Mesendoderm (in vitro differentiated cells): ENCODE data around the gene CSNK1D.

Experiments used
- DNase-seq: peaks from one replicate; pipeline ENCODE4 v3.0.0; 2013
- H2AK5ac ChIP-seq: 2 replicates; pipeline ENCODE4 v1.6.1; 2013; ENCODE audit warnings: low read length, inconsistent platforms
- H2BK120ac ChIP-seq: 2 replicates; pipeline ENCODE4 v1.6.1; 2013; ENCODE audit warnings: low read depth, mild to moderate bottlenecking, low read length, moderate library complexity, mixed read lengths
- H2BK15ac ChIP-seq: replicated peaks from 2 replicates; pipeline ENCODE4 v1.6.1; 2013; ENCODE audit warnings: low read depth, mild to moderate bottlenecking, moderate library complexity
- H2BK5ac ChIP-seq: 2 replicates; pipeline ENCODE4 v1.6.1; 2013; ENCODE audit warnings: low read length, inconsistent platforms
- H3K18ac ChIP-seq: 2 replicates; pipeline ENCODE4 v1.6.1; 2013; ENCODE audit warnings: mild to moderate bottlenecking, low read length, mixed read lengths
- H3K23ac ChIP-seq: one replicate; pipeline ENCODE4 v1.6.1; 2013; ENCODE audit warnings: low read length
- H3K27ac ChIP-seq: 2 replicates; pipeline ENCODE4 v1.5.1; 2013; ENCODE audit warnings: low read depth, mild to moderate bottlenecking, inconsistent platforms, low read length, moderate library complexity
- H3K27me3 ChIP-seq: 2 replicates; pipeline ENCODE4 v1.6.1; 2013; ENCODE audit warnings: low read length, control low read depth, mild to moderate bottlenecking, inconsistent platforms; ENCODE audit not compliant: insufficient read depth, poor library complexity
- H3K36me3 ChIP-seq: 2 replicates; pipeline ENCODE4 v1.6.1; 2013; ENCODE audit warnings: low read length, inconsistent platforms; ENCODE audit not compliant: control insufficient read depth, insufficient read depth
- H3K4ac ChIP-seq: one replicate; pipeline ENCODE4 v1.6.1; 2013; ENCODE audit warnings: low read depth, mild to moderate bottlenecking, low read length, moderate library complexity
- H3K4me1 ChIP-seq: 2 replicates; pipeline ENCODE4 v1.6.1; 2013; ENCODE audit warnings: low read depth, low read length, inconsistent platforms; ENCODE audit not compliant: control insufficient read depth
- H3K4me2 ChIP-seq: 2 replicates; pipeline ENCODE4 v1.6.1; 2013; ENCODE audit warnings: low read length
- H3K4me3 ChIP-seq: 2 replicates; pipeline ENCODE4 v1.5.1; 2013; ENCODE audit warnings: mild to moderate bottlenecking, low read length
- H3K56ac ChIP-seq: one replicate; pipeline ENCODE4 v1.6.1; 2013; ENCODE audit warnings: low read length
- H3K79me1 ChIP-seq: 2 replicates; pipeline ENCODE4 v1.6.1; 2013; ENCODE audit warnings: low read length, inconsistent platforms
- H3K79me2 ChIP-seq: 2 replicates; pipeline ENCODE4 v1.6.1; 2013; ENCODE audit warnings: mild to moderate bottlenecking, low read length; ENCODE audit not compliant: control insufficient read depth, insufficient read depth
- H3K9ac ChIP-seq: 2 replicates; pipeline ENCODE4 v1.6.1; 2013; ENCODE audit warnings: low read length, inconsistent platforms
- H4K5ac ChIP-seq: one replicate; pipeline ENCODE4 v1.6.1; 2013; ENCODE audit warnings: low read length
- H4K8ac ChIP-seq: one replicate; pipeline ENCODE4 v1.6.1; 2013; ENCODE audit warnings: low read depth, mild to moderate bottlenecking, control low read depth, low read length, moderate library complexity
- WGBS: extraction: QIAGEN DNeasy Blood & Tissue Kit; methylation state at CpG from one replicate; pipeline ENCODE4 v1.1.7; 2013; ENCODE audit warnings: low lambda C conversion rate, missing lambda C conversion rate; ENCODE audit not compliant: insufficient coverage; ENCODE audit errors: extremely low coverage; 5-methylcytosine and 5-hydroxymethylcytosine counted together

Gene CSNK1D

DNA sequence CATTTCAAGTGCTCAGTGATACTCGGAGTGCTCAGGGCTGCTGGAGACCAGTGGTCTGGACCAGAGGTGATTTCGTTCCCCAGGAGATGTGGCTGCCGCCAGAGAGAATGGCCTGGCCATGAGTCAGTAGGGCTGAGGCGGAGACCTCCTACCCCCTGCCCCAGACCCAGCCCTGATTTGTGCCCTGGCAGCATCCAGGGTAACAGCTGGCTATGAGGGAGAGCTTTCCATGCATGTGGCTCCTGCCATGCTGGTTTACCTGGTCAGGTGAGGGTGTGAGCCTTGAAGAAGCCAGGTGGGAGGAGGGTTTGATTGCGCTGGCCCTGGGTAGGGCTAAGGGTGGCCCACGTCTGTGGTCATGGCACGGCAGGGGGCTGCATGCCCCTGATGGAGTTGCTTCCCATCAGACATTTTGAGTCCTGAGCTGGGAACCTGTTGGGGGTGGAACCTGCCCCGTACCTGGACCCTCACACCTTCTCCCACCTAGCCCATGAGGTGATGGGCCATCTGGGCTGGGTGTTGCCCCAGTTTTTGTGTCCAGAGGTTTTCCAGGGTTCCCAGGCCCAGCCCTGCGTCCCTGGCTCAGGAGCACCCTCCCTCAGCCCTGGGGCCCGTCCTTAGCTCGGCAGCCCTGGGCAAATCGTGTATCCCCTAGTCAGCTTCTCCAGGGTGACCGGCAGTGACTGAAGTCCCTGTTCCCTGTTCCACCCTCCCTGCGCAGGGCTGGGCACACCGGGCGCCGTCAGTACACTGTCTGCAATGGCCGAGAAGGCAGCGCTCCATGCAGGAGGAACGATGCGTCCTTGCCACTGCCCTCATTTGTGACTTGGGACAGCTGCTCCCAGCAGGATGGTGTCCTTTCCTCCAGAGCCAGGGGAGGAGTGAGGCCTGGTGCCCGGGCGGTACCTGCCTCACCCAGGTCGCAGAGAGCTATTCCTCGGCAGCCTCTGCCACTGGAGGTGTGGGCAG lies 9.0 kb upstream of the CSNK1D start:
- Histone ChIP-seq H3K27ac (no peak overlapping the region), H4K8ac (no peak overlapping the region), H3K27me3 (no peaks in the 10 kb centered on the region), H3K79me1 (no peaks in the 10 kb centered on the region), H2BK5ac (no peak overlapping the region), H3K23ac (no peak overlapping the region), H3K9ac (no peak overlapping the region), H2BK120ac (no peak overlapping the region), H3K4me2 (no peak overlapping the region), H3K56ac (no peak overlapping the region), H3K4ac (no peak overlapping the region), H3K79me2 (no peaks in the 10 kb centered on the region), H3K4me1 (peaks cover 3% of the 10 kb centered on the region), H2AK5ac (no peak overlapping the region), H3K4me3 (no peak overlapping the region), H3K36me3 (no peaks in the 10 kb centered on the region), H4K5ac (no peak overlapping the region), H2BK15ac (no peak overlapping the region), H3K18ac (no peak overlapping the region)
- WGBS: no CpG with 5 or more reads among the region's 25 CpGs
- no peak for DNase-seq

DNA sequence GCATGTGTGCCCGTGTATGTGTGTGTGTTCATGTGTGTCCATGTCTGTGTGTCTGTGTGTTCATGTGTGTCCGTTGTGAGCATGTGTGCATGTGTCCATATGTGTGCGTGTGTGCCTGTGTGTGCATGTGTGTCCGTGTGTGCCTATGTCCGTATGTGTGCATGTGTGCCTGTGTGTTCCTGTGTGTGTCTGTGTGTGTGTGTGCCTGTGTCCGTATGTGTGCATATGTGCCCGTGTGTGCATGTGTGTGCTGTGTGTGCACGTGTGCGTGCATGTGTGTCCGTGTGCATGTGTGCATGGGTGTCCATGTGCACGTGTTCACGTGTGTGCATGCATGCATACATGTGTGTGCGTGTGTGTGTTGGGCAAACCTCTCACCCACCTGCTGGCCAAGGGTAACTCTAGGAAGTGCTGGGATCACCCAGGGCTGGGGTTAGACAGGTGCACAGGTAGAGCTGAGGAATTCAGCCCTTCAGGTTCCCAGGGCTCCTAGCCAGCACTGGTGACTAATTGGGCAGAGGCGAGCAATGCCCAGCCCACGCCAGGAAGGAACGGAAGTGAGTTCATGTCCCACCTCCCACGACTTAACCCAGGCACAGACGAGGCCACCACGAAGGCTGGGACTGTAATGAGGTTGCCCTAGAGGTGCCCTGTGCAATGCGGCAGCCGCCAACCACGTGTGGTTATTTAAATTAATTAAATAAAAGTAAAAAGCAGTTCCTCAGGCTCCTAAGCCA lies 8.2 kb upstream of the CSNK1D start:
- H3K56ac ChIP-seq: no peak overlapping the region
- no peaks in the 10 kb centered on the region for H3K79me2 ChIP-seq
- no peak overlapping the region for H3K23ac ChIP-seq
- no peak overlapping the region for H2BK5ac ChIP-seq
- H3K4me1 ChIP-seq: peaks cover 3% of the 10 kb centered on the region
- H2AK5ac ChIP-seq: no peak overlapping the region
- no peak overlapping the region for H3K4ac ChIP-seq
- H3K18ac ChIP-seq: no peak overlapping the region
- no peak overlapping the region for H4K5ac ChIP-seq
- no peak overlapping the region for H3K27ac ChIP-seq
- H2BK120ac ChIP-seq: no peak overlapping the region
- no peak overlapping the region for H4K8ac ChIP-seq
- WGBS: no CpG with 5 or more reads among the region's 22 CpGs
- H3K27me3 ChIP-seq: no peaks in the 10 kb centered on the region
- H3K4me3 ChIP-seq: no peak overlapping the region
- no peak overlapping the region for H2BK15ac ChIP-seq
- no peak overlapping the region for H3K9ac ChIP-seq
- H3K79me1 ChIP-seq: no peaks in the 10 kb centered on the region
- DNase-seq: no peak
- H3K4me2 ChIP-seq: no peak overlapping the region
- H3K36me3 ChIP-seq: no peaks in the 10 kb centered on the region

DNA sequence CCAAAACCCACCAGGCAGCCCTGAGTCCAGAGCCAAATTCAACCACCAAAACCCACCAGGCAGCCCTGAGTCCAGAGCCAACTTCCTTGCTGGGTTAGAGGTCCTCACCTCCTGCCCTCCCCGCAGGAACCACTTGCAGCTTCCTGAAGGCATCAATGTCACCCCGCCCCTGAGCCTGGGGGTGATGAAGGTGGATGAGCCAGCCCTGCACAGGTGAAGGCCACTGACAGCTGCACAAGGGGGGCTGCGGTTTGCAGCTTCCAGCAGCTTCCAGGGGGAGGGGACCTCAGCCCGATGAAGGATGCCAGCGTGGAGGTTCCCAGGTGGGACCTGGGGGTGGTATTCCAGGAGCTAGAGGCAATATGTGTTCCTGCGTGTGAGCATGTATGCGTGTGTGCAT lies 7.6 kb upstream of the CSNK1D start:
- H3K18ac ChIP-seq: no peak overlapping the region
- peaks cover 3% of the 10 kb centered on the region for H3K4me1 ChIP-seq
- H3K56ac ChIP-seq: no peak overlapping the region
- no peak overlapping the region for H2BK5ac ChIP-seq
- H3K27me3 ChIP-seq: no peaks in the 10 kb centered on the region
- WGBS: no CpG with 5 or more reads among the region's 7 CpGs
- DNase-seq: no peak
- no peak overlapping the region for H3K9ac ChIP-seq
- no peak overlapping the region for H3K23ac ChIP-seq
- no peak overlapping the region for H3K4ac ChIP-seq
- no peak overlapping the region for H2BK15ac ChIP-seq
- H4K8ac ChIP-seq: no peak overlapping the region
- H3K79me1 ChIP-seq: no peaks in the 10 kb centered on the region
- H4K5ac ChIP-seq: no peak overlapping the region
- no peak overlapping the region for H2AK5ac ChIP-seq
- no peaks in the 10 kb centered on the region for H3K79me2 ChIP-seq
- H3K36me3 ChIP-seq: no peaks in the 10 kb centered on the region
- no peak overlapping the region for H3K4me3 ChIP-seq
- H3K27ac ChIP-seq: no peak overlapping the region
- no peak overlapping the region for H3K4me2 ChIP-seq
- H2BK120ac ChIP-seq: no peak overlapping the region

DNA sequence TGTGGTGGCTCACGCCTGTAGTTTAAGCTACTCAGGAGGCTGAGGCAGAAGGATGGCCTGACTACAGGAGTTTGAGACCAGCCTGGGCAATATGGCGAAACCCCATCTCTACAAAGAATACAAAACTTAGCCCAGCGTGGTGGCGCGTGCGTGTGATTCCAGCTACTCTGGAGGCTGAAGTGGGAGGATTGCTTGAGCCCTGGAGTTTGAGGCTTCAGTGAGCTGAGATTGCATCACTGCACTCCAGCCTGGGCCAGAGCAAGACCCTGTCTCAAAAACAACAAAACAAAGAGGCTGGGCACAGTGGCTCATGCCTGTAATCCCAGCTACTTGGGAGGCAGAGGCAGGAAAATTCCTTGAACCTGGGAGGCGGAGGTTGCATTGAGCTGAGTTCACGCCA lies 7.0 kb upstream of the CSNK1D start:
- no CpG with 5 or more reads among the region's 8 CpGs for WGBS
- Histone ChIP-seq H3K36me3 (no peaks in the 10 kb centered on the region), H2BK120ac (no peak overlapping the region), H4K8ac (no peak overlapping the region), H3K56ac (no peak overlapping the region), H3K4me1 (peaks cover 3% of the 10 kb centered on the region), H3K27ac (no peak overlapping the region), H2BK15ac (no peak overlapping the region), H3K79me1 (no peaks in the 10 kb centered on the region), H2AK5ac (no peak overlapping the region), H4K5ac (no peak overlapping the region), H3K9ac (no peak overlapping the region), H3K18ac (no peak overlapping the region), H3K27me3 (no peaks in the 10 kb centered on the region), H3K4ac (no peak overlapping the region), H2BK5ac (no peak overlapping the region), H3K4me3 (no peak overlapping the region), H3K23ac (no peak overlapping the region), H3K4me2 (no peak overlapping the region), H3K79me2 (no peaks in the 10 kb centered on the region)
- no peak for DNase-seq

DNA sequence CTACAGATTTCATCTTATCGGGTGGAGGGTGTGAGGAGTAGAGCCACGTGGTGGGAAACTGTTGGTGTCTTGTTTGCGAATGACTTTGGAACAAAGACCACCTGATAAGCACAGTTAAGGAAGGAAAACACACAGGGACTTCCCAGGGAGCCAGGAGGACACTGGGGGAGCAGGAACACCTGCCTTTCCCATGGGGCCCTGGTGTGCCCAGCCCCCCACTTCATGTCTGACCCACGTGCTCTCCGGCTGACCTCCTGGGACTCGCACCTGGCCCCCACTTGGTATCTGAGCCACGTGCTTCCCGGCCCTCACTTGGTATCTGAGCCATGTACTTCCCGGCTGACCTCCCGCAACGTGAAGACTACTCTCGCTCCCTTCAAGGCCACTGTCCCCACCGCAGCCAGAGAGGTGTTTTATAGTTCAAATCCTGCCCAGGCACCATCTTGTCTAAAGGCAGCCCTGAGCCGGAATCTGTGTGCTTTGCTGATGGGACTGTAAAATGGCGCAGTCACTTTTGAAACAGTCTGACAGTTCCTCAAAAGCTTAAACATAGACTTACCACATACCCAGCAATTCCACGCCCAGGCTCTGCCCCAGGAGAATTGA lies 5.4 kb upstream of the CSNK1D start:
- Histone ChIP-seq H3K36me3 (no peaks in the 10 kb centered on the region), H3K79me1 (no peaks in the 10 kb centered on the region), H3K4me1 (peaks cover 3% of the 10 kb centered on the region), H4K5ac (no peak overlapping the region), H4K8ac (no peak overlapping the region), H3K4me2 (no peak overlapping the region), H2BK5ac (no peak overlapping the region), H3K27ac (no peak overlapping the region), H2AK5ac (no peak overlapping the region), H3K4ac (no peak overlapping the region), H3K18ac (no peak overlapping the region), H3K9ac (no peak overlapping the region), H3K56ac (no peak overlapping the region), H2BK15ac (no peak overlapping the region), H3K4me3 (no peak overlapping the region), H3K27me3 (no peaks in the 10 kb centered on the region), H3K23ac (no peak overlapping the region), H2BK120ac (no peak overlapping the region), H3K79me2 (no peaks in the 10 kb centered on the region)
- peak; percentile 42 for DNase-seq
- WGBS: no CpG with 5 or more reads among the region's 16 CpGs
